PC-9 (cell line): Measurements from ENCODE around the gene TMEM123. TPM values are rescaled to one million over a fixed set of nuclear protein-coding genes. Genes with fewer than 3 reads are reported as not detected.

Experiments used
- BruUV-seq: library from RNA; stranded (reverse); fragments of 400-500 nt; replicated peaks from 2 replicates; lab custom pipeline; 2021; lab: Mats Ljungman, UMichigan
- CTCF ChIA-PET: fragments of 300-600 bp; sonication (Branson Sonifier 250); formaldehyde crosslinking; loops from one replicate; lab custom pipeline; 2022; ENCODE audit warnings: antibody characterized with exemption; lab: Charles Lee
- POLR2A ChIA-PET: fragments of 300-600 bp; sonication (Branson Sonifier 250); formaldehyde crosslinking; loops from one replicate; lab custom pipeline; 2022; ENCODE audit warnings: antibody characterized with exemption; ENCODE audit not compliant: unreplicated experiment; lab: Charles Lee
- DNase-seq, 2 experiments: peaks; one replicate each; pipeline versions ENCODE4 v3.0.0 to v3.0.0-alpha.2; 2015 to 2022; ENCODE audit warnings: mixed read lengths in 1 of 2
- H2AFZ ChIP-seq: fragments of 200-600 bp; sonication (generic); 2 replicates; pipeline ENCODE4 v1.8.1; 2017; ENCODE audit warnings: antibody characterized with exemption
- H3F3A ChIP-seq: fragments of 200-600 bp; sonication (generic); 2 replicates; pipeline ENCODE4 v1.8.1; 2017; ENCODE audit warnings: antibody characterized with exemption, mild to moderate bottlenecking, low read depth; ENCODE audit not compliant: insufficient read depth
- H3K27ac ChIP-seq: fragments of 200-600 bp; sonication (generic); 2 replicates; pipeline ENCODE4 v1.6.1; 2016; ENCODE audit warnings: mixed run types
- H3K27me3 ChIP-seq: fragments of 200-600 bp; sonication (generic); 2 replicates; pipeline ENCODE4 v1.6.1; 2016; ENCODE audit warnings: low read depth, mixed run types; ENCODE audit not compliant: insufficient read depth
- H3K36me3 ChIP-seq: fragments of 200-600 bp; sonication (generic); 2 replicates; pipeline ENCODE4 v1.6.1; 2016; ENCODE audit warnings: low read depth, mixed run types
- H3K4me1 ChIP-seq: fragments of 200-600 bp; sonication (generic); replicated peaks from 2 replicates; pipeline ENCODE4 v1.6.1; 2016; ENCODE audit warnings: mixed run types; ENCODE audit not compliant: insufficient read depth
- H3K4me2 ChIP-seq: fragments of 200-600 bp; sonication (generic); 2 replicates; pipeline ENCODE4 v1.6.1; 2017; ENCODE audit warnings: mixed run types
- H3K4me3 ChIP-seq: fragments of 200-600 bp; sonication (generic); 2 replicates; pipeline ENCODE4 v1.6.1; 2016; ENCODE audit warnings: mixed run types
- H3K79me2 ChIP-seq: fragments of 200-600 bp; sonication (generic); 2 replicates; pipeline ENCODE4 v1.6.1; 2017; ENCODE audit warnings: low read depth, mixed run types
- H3K9me2 ChIP-seq: fragments of 200-600 bp; sonication (generic); 2 replicates; pipeline ENCODE4 v1.8.1; 2017; ENCODE audit warnings: mild to moderate bottlenecking; ENCODE audit not compliant: insufficient read depth
- H3K9me3 ChIP-seq: fragments of 200-600 bp; sonication (generic); 2 replicates; pipeline ENCODE4 v1.8.1; 2016; ENCODE audit warnings: low read depth; ENCODE audit not compliant: insufficient read depth
- H4K20me1 ChIP-seq: fragments of 200-600 bp; sonication (generic); 2 replicates; pipeline ENCODE4 v1.8.1; 2017; ENCODE audit not compliant: insufficient read depth
- CTCF ChIP-seq: fragments of 200-600 bp; sonication (generic); conservative IDR thresholded peaks from 2 replicates; pipeline ENCODE4 v1.6.1; 2017; ENCODE audit warnings: mixed run types, antibody characterized with exemption, mild to moderate bottlenecking, moderate library complexity
- EZH2 ChIP-seq: fragments of 200-600 bp; sonication (generic); IDR thresholded peaks from 2 replicates; pipeline ENCODE4 v1.8.0; 2017; ENCODE audit warnings: antibody characterized with exemption, low read depth
- intact Hi-C: fragments of 100-400 bp; cut with micrococcal nuclease; formaldehyde crosslinking; loops from one replicate; pipeline ENCODE4 v1.10.0; 2022; ENCODE audit not compliant: unreplicated experiment
- total RNA-seq: library from RNA; stranded (reverse); gene quantifications from 2 replicates; pipeline ENCODE4 v1.2.3, GENCODE V29; 2021

The TMEM123 gene
- total RNA-seq, 1 experiment from 2014 or later: 201 TPM

DNA sequence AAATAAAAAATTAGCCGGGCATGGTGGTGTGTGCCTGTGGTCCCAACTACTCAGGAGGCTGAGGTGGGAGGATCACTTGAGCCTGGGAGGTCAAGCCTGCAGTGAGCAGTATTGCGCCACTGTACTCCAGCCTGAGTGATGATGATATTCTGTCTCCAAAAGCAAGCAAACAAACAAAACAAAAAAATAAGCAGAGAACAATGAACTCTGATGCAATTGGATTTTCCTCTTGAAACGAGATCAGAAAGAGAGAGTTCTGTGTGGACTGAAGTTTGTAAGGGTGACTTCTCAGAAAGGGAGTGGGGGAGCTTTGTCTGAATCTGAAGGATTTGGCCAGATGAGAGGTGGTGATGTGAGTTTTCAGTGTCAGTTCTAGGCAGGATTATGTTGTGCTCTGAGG, 6.0 kb upstream of the TMEM123 start:
- no peaks in the 10 kb centered on the region for H3K27me3 ChIP-seq
- no peaks in the 10 kb centered on the region for H3K36me3 ChIP-seq
- intact Hi-C loops: no loop called here
- ChIA-PET CTCF (no interaction called here), POLR2A (no interaction called here)
- no peaks in the 10 kb centered on the region for H3K9me3 ChIP-seq
- H3K9me2 ChIP-seq: no peaks in the 10 kb centered on the region
- no peak overlapping the region for H3K4me3 ChIP-seq
- no peak overlapping the region for H2AFZ ChIP-seq
- DNase-seq: peak in 1 of 2 experiments; percentile 56
- H3K4me1 ChIP-seq: peaks cover 49% of the 10 kb centered on the region
- H4K20me1 ChIP-seq: no peaks in the 10 kb centered on the region
- TF ChIP-seq EZH2 (no peak), CTCF (no peak)
- no peak overlapping the region for H3K4me2 ChIP-seq
- H3K79me2 ChIP-seq: no peaks in the 10 kb centered on the region
- H3K27ac ChIP-seq: no peak overlapping the region
- H3F3A ChIP-seq: peaks cover 13% of the 10 kb centered on the region; the same call in 1 of the 2 replicates
- no TSS peak for BruUV-seq

GRCh38 chr11:102457865-102458264, 5.3 kb upstream of the TMEM123 start:
- H3K4me2 ChIP-seq: no peak overlapping the region
- peaks cover 52% of the 10 kb centered on the region for H3K4me1 ChIP-seq
- no peaks in the 10 kb centered on the region for H4K20me1 ChIP-seq
- no peaks in the 10 kb centered on the region for H3K36me3 ChIP-seq
- peaks cover 15% of the 10 kb centered on the region; the same call in 1 of the 2 replicates for H3F3A ChIP-seq
- no peaks in the 10 kb centered on the region for H3K27me3 ChIP-seq
- POLR2A ChIA-PET: no interaction called here
- DNase-seq: no peak
- H3K4me3 ChIP-seq: no peak overlapping the region
- 0 out of 2 replicates have a peak, but pooled peaks cover 4% of the 10 kb centered on the region for H3K79me2 ChIP-seq
- CTCF ChIA-PET: no interaction called here
- H2AFZ ChIP-seq: no peak overlapping the region
- no TSS peak for BruUV-seq
- H3K27ac ChIP-seq: no peak overlapping the region
- TF ChIP-seq CTCF (no peak), EZH2 (no peak)
- H3K9me2 ChIP-seq: no peaks in the 10 kb centered on the region
- H3K9me3 ChIP-seq: no peaks in the 10 kb centered on the region
- intact Hi-C loops: no loop called here

DNA sequence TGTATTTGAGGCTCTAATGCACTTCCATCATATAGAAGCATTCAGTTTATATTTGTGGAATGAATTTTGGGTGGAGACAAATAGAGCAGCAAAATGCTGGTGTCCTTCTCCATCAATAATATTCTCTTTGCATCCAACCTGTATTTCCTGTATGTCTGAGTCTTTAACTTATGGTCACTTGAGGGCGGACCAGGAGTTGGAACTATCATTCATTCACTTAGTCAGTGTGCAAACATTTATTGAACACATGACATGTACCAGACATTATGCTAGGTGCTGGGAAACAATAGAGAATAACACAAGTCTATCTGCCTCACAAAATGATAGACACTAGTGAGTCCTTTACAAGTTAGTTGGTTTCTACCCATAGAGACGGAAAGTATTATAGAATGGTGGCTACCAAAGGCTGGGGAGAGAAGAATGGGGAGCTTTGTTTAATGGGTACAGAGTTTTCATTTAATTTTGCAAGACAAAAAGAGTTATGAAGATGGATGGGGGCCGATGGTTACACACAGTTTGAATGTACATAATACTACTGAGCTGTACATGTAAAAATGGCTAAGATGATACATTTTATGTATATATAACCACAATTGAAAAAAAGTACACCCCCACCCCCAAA, 4.6 kb upstream of the TMEM123 start:
- no peak overlapping the region for H2AFZ ChIP-seq
- H3K27me3 ChIP-seq: no peaks in the 10 kb centered on the region
- ChIA-PET CTCF (no interaction called here), POLR2A (no interaction called here)
- peaks cover 52% of the 10 kb centered on the region for H3K4me1 ChIP-seq
- intact Hi-C loops: no loop called here
- TF ChIP-seq EZH2 (no peak), CTCF (no peak)
- peak overlapping the region; percentile 52 for H3K27ac ChIP-seq
- H3K4me2 ChIP-seq: peak overlapping the region; percentile 30
- no peaks in the 10 kb centered on the region for H3K36me3 ChIP-seq
- BruUV-seq: no TSS peak
- H4K20me1 ChIP-seq: no peaks in the 10 kb centered on the region
- peak in 1 of 2 experiments; percentile 55 for DNase-seq
- peaks cover 15% of the 10 kb centered on the region; the same call in 1 of the 2 replicates for H3F3A ChIP-seq
- H3K4me3 ChIP-seq: no peak overlapping the region
- no peaks in the 10 kb centered on the region for H3K9me2 ChIP-seq
- peaks cover 8% of the 10 kb centered on the region for H3K79me2 ChIP-seq
- no peaks in the 10 kb centered on the region for H3K9me3 ChIP-seq
